SK-N-SH (cell line): ENCODE measurements around the gene MEF2C. TPM values are rescaled to one million over a fixed set of nuclear protein-coding genes. Genes with fewer than 3 reads are reported as not detected.

ENCODE experiments used
- CTCF ChIA-PET: fragments of 300-600, 350-600 bp; formaldehyde crosslinking; extraction: SDS; loops from one replicate; lab custom pipeline; 2021; lab: Yijun Ruan, JAX
- POLR2A ChIA-PET: fragments of 350-600 bp; sonication (Branson Sonifier 250); formaldehyde crosslinking; extraction: SDS; loops from one replicate; lab custom pipeline; 2020; ENCODE audit warnings: antibody characterized with exemption, inconsistent platforms; lab: Yijun Ruan, JAX
- DNase-seq: peaks from one replicate; pipeline ENCODE4 v3.0.0; 2012
- H2AFZ ChIP-seq: fragments of 200-600 bp; sonication (generic); 2 replicates; pipeline ENCODE4 v1.8.1; 2016; ENCODE audit warnings: antibody characterized with exemption, mild to moderate bottlenecking, low read depth
- H3F3A ChIP-seq: fragments of 200-600 bp; sonication (generic); replicated peaks from 2 replicates; pipeline ENCODE3; 2016; ENCODE audit warnings: antibody characterized with exemption, mild to moderate bottlenecking; ENCODE audit not compliant: insufficient read depth
- H3K27ac ChIP-seq, 2 experiments: fragments of 200-500 bp in 1 of 2; fragments of 200-600 bp in 1 of 2; sonication (Bioruptor generic) in 1 of 2; sonication (generic), shearing (Covaris generic) in 1 of 2; 2 replicates each; pipeline versions ENCODE4 v1.5.1 to v1.6.1; 2014 to 2016; ENCODE audit warnings: low read depth in 2 of 2, inconsistent platforms in 1 of 2, low read length in 1 of 2, mild to moderate bottlenecking in 1 of 2, mixed read lengths in 1 of 2
- H3K27me3 ChIP-seq: fragments of 200-600 bp; sonication (generic), shearing (Covaris generic); 2 replicates; pipeline ENCODE4 v1.6.1; 2016; ENCODE audit warnings: mixed run types; ENCODE audit not compliant: insufficient read depth
- H3K36me3 ChIP-seq, 2 experiments: fragments of 200-500 bp in 1 of 2; fragments of 200-600 bp in 1 of 2; sonication (Bioruptor generic) in 1 of 2; sonication (generic) in 1 of 2; replicated peaks in 1 of 2; 2 replicates each; pipeline versions ENCODE3 to v1.5.1; 2014 to 2016; ENCODE audit warnings: low read length in 1 of 2, mild to moderate bottlenecking in 1 of 2; ENCODE audit not compliant: insufficient read depth in 2 of 2, control insufficient read depth in 1 of 2
- H3K4me1 ChIP-seq, 2 experiments: fragments of 200-500 bp in 1 of 2; fragments of 200-600 bp in 1 of 2; sonication (Bioruptor generic) in 1 of 2; sonication (generic), shearing (Covaris generic) in 1 of 2; 2 replicates each; pipeline versions ENCODE4 v1.5.1 to v1.6.1; 2014 to 2016; ENCODE audit warnings: low read depth in 1 of 2, low read length in 1 of 2, mixed run types in 1 of 2; ENCODE audit not compliant: insufficient read depth in 2 of 2, control insufficient read depth in 1 of 2
- H3K4me2 ChIP-seq: fragments of 200-600 bp; sonication (generic), shearing (Covaris generic); 2 replicates; pipeline ENCODE4 v1.6.1; 2017; ENCODE audit warnings: mixed run types
- H3K4me3 ChIP-seq, 2 experiments: fragments of 200-500 bp in 1 of 2; fragments of 200-600 bp in 1 of 2; sonication (Bioruptor generic) in 1 of 2; sonication (generic), shearing (Covaris generic) in 1 of 2; 2 replicates each; pipeline versions ENCODE4 v1.5.1 to v1.8.1; 2014 to 2016; ENCODE audit warnings: low read depth in 2 of 2, inconsistent platforms in 1 of 2, low read length in 1 of 2, mild to moderate bottlenecking in 1 of 2, mixed read lengths in 1 of 2, moderate library complexity in 1 of 2
- H3K79me2 ChIP-seq: fragments of 200-600 bp; sonication (generic); 2 replicates; pipeline ENCODE4 v1.8.1; 2017; ENCODE audit warnings: mild to moderate bottlenecking; ENCODE audit not compliant: insufficient read depth
- H3K9ac ChIP-seq: fragments of 200-600 bp; sonication (generic); 2 replicates; pipeline ENCODE4 v1.6.1; 2017; ENCODE audit warnings: mixed run types
- H3K9me2 ChIP-seq: fragments of 200-600 bp; sonication (generic); 2 replicates; pipeline ENCODE4 v1.6.1; 2017; ENCODE audit warnings: mixed run types
- H3K9me3 ChIP-seq: fragments of 200-600 bp; sonication (generic); 2 replicates; pipeline ENCODE4 v1.6.1; 2017; ENCODE audit warnings: mixed run types, mild to moderate bottlenecking, moderate library complexity
- H4K20me1 ChIP-seq: fragments of 200-600 bp; sonication (generic); 2 replicates; pipeline ENCODE4 v1.6.1; 2017; ENCODE audit warnings: mild to moderate bottlenecking, mixed run types; ENCODE audit not compliant: insufficient read depth
- CTCF ChIP-seq: fragments of 200-600 bp; sonication (generic); IDR thresholded peaks from 2 replicates; pipeline ENCODE4 v1.6.1; 2017; ENCODE audit warnings: antibody characterized with exemption, mild to moderate bottlenecking, moderate library complexity
- ELF1 ChIP-seq: IDR thresholded peaks from 2 replicates; pipeline ENCODE4 v1.4.0; 2012
- FOSL2 ChIP-seq: IDR thresholded peaks from 2 replicates; pipeline ENCODE4 v1.4.0; 2012; ENCODE audit warnings: low read depth, mild to moderate bottlenecking, moderate library complexity, borderline replicate concordance
- MAX ChIP-seq: IDR thresholded peaks from 2 replicates; pipeline ENCODE4 v1.4.0; 2012; ENCODE audit warnings: low read depth
- MEF2A ChIP-seq: IDR thresholded peaks from 2 replicates; pipeline ENCODE4 v1.4.0; 2012; ENCODE audit warnings: low read depth, borderline replicate concordance
- MXI1 ChIP-seq: IDR thresholded peaks from 2 replicates; pipeline ENCODE4 v1.6.1; 2012; ENCODE audit warnings: mild to moderate bottlenecking, low read depth, low read length, improper control_type of control experiment
- NRF1 ChIP-seq: IDR thresholded peaks from 2 replicates; pipeline ENCODE4 v1.6.1; 2012; ENCODE audit warnings: low read depth, mild to moderate bottlenecking, low read length
- POLR2AphosphoS5 ChIP-seq: IDR thresholded peaks from 2 replicates; pipeline ENCODE4 v1.6.1; 2012; ENCODE audit warnings: low read depth, low read length
- RFX5 ChIP-seq: IDR thresholded peaks from 2 replicates; pipeline ENCODE4 v1.6.1; 2012; ENCODE audit warnings: mild to moderate bottlenecking, improper control_type of control experiment, low read length
- SIN3A ChIP-seq: IDR thresholded peaks from 2 replicates; pipeline ENCODE4 v1.6.1; 2012; ENCODE audit warnings: low read depth, mild to moderate bottlenecking, low read length, moderate library complexity, borderline replicate concordance
- SMC3 ChIP-seq: IDR thresholded peaks from 2 replicates; pipeline ENCODE4 v1.6.1; 2012; ENCODE audit warnings: low read depth, low read length, improper control_type of control experiment
- TAF1 ChIP-seq: IDR thresholded peaks from 2 replicates; pipeline ENCODE4 v1.6.1; 2012; ENCODE audit warnings: low read depth, mild to moderate bottlenecking, low read length, moderate library complexity, borderline replicate concordance
- ZBTB33 ChIP-seq: IDR thresholded peaks from 2 replicates; pipeline ENCODE4 v1.4.0; 2012; ENCODE audit warnings: low read depth, borderline replicate concordance
- whole genome bisulfite sequencing: methylation state at CpG from one replicate; pipeline ENCODE4 v1.1.6; 2017; ENCODE audit warnings: low lambda C conversion rate; 5-methylcytosine and 5-hydroxymethylcytosine counted together
- polyA plus RNA-seq, 3 experiments: library from polyadenylated mRNA; depleted of rRNA; stranded (reverse); fragments of >200 nt; gene quantifications; 2 replicates each; pipeline ENCODE4 v1.2.3, GENCODE V29; 2012

Gene MEF2C
- polyA plus RNA-seq, 1 of the 3 experiments (the other 2 are of a cell fraction) = 1.2 TPM

GRCh38 chr5:88676637-88677375, 206.2 kb downstream of the MEF2C start:
- no peak overlapping the region for H3K4me3 ChIP-seq
- POLR2A ChIA-PET = no interaction called here
- no peak overlapping the region for H3K27ac ChIP-seq
- H3K27me3 ChIP-seq = peaks cover 93% of the 10 kb centered on the region
- no peak overlapping the region for H3K9ac ChIP-seq
- CTCF ChIA-PET = interaction anchor here (0.7 to 1.2 kb wide), 3 partner anchors 11 to 534 kb away, joined by 3 to 5 read pairs (median 3); no protein-coding TSS in a partner anchor
- H3K9me3 ChIP-seq = no peaks in the 10 kb centered on the region
- H3K4me1 ChIP-seq = peaks cover 6 to 15% of the 10 kb centered on the region in 2 experiments; a peak in 1 of 4 replicates
- 28% methylated on average over 8 of the region's 8 CpGs for WGBS
- H3K9me2 ChIP-seq = no peaks in the 10 kb centered on the region
- peaks cover 4% of the 10 kb centered on the region for H3F3A ChIP-seq
- no peak overlapping the region for H3K4me2 ChIP-seq
- H2AFZ ChIP-seq = no peak overlapping the region
- no peaks in the 10 kb centered on the region for H4K20me1 ChIP-seq
- DNase-seq = no peak
- no peaks in the 10 kb centered on the region for H3K36me3 ChIP-seq
- no peaks in the 10 kb centered on the region for H3K79me2 ChIP-seq
- TF ChIP-seq ELF1 = no peak
- no peak for TF ChIP-seq CTCF
- TF ChIP-seq TAF1 = no peak
- TF ChIP-seq NRF1 = no peak
- TF ChIP-seq MXI1 = no peak
- TF ChIP-seq POLR2AphosphoS5 = no peak
- TF ChIP-seq FOSL2 = no peak
- no peak for TF ChIP-seq MEF2A
- TF ChIP-seq MAX = no peak
- TF ChIP-seq ZBTB33 = no peak
- TF ChIP-seq SIN3A = no peak
- no peak for TF ChIP-seq SMC3
- TF ChIP-seq RFX5 = no peak
